DOHH2 (cell line): ENCODE data around the gene MGAT5.

Experiments used
- H3F3A ChIP-seq: fragments of 200-600 bp; sonication (generic), shearing (Covaris generic); 2 replicates; pipeline ENCODE4 v1.6.0; 2016; ENCODE audit warnings: antibody characterized with exemption, mild to moderate bottlenecking; ENCODE audit not compliant: control insufficient read depth, insufficient read depth
- H3K27ac ChIP-seq: fragments of 200-600 bp; sonication (generic); 2 replicates; pipeline ENCODE4 v1.5.1; 2014; ENCODE audit warnings: low read depth, mild to moderate bottlenecking, low read length, moderate library complexity
- H3K27me3 ChIP-seq: fragments of 200-600 bp; sonication (generic); 2 replicates; pipeline ENCODE4 v1.6.1; 2014; ENCODE audit warnings: mild to moderate bottlenecking, low read length, mixed read lengths; ENCODE audit not compliant: control insufficient read depth
- H3K36me3 ChIP-seq: fragments of 200-600 bp; sonication (generic); 2 replicates; pipeline ENCODE4 v1.6.1; 2014; ENCODE audit warnings: mild to moderate bottlenecking, low read length, moderate library complexity, mixed read lengths; ENCODE audit not compliant: control insufficient read depth
- H3K4me1 ChIP-seq: fragments of 200-600 bp; sonication (generic); 2 replicates; pipeline ENCODE4 v1.6.1; 2014; ENCODE audit warnings: mild to moderate bottlenecking, low read length, mixed read lengths; ENCODE audit not compliant: control insufficient read depth
- H3K4me2 ChIP-seq: fragments of 200-600 bp; sonication (generic); 2 replicates; pipeline ENCODE4 v1.6.0; 2014; ENCODE audit warnings: mild to moderate bottlenecking, low read length, moderate library complexity
- H3K4me3 ChIP-seq: fragments of 200-600 bp; sonication (generic); 2 replicates; pipeline ENCODE4 v1.5.1; 2014; ENCODE audit warnings: mild to moderate bottlenecking, low read length, mixed read lengths
- H3K79me2 ChIP-seq: fragments of 200-600 bp; sonication (generic); 2 replicates; pipeline ENCODE4 v1.6.1; 2014; ENCODE audit warnings: mild to moderate bottlenecking, low read length, mixed read lengths; ENCODE audit not compliant: control insufficient read depth
- H3K9me2 ChIP-seq: fragments of 200-600 bp; sonication (generic); replicated peaks from 2 replicates; pipeline ENCODE4 v1.6.1; 2014; ENCODE audit warnings: mild to moderate bottlenecking, low read length, mixed read lengths; ENCODE audit not compliant: control insufficient read depth
- H3K9me3 ChIP-seq: fragments of 200-600 bp; sonication (generic); 2 replicates; pipeline ENCODE4 v1.6.1; 2014; ENCODE audit warnings: antibody characterized with exemption, low read length, mixed read lengths; ENCODE audit not compliant: control insufficient read depth, insufficient read depth
- H4K20me1 ChIP-seq: fragments of 200-600 bp; sonication (generic); 2 replicates; pipeline ENCODE4 v1.6.0; 2014; ENCODE audit warnings: low read depth, mild to moderate bottlenecking, antibody characterized with exemption, low read length, moderate library complexity; ENCODE audit not compliant: control insufficient read depth, insufficient read depth
- CTCF ChIP-seq: fragments of 200-600 bp; sonication (generic); IDR thresholded peaks from one replicate; pipeline ENCODE4 v1.5.1; 2014; ENCODE audit warnings: antibody characterized with exemption, mild to moderate bottlenecking, low read depth, low read length; ENCODE audit not compliant: poor library complexity, severe bottlenecking
- EZH2phosphoT487 ChIP-seq: fragments of 200-600 bp; sonication (generic); IDR thresholded peaks from 2 replicates; pipeline ENCODE4 v1.6.1; 2017; ENCODE audit warnings: borderline replicate concordance, mild to moderate bottlenecking, antibody characterized with exemption, low read length, moderate library complexity, mixed read lengths

Gene MGAT5

DNA sequence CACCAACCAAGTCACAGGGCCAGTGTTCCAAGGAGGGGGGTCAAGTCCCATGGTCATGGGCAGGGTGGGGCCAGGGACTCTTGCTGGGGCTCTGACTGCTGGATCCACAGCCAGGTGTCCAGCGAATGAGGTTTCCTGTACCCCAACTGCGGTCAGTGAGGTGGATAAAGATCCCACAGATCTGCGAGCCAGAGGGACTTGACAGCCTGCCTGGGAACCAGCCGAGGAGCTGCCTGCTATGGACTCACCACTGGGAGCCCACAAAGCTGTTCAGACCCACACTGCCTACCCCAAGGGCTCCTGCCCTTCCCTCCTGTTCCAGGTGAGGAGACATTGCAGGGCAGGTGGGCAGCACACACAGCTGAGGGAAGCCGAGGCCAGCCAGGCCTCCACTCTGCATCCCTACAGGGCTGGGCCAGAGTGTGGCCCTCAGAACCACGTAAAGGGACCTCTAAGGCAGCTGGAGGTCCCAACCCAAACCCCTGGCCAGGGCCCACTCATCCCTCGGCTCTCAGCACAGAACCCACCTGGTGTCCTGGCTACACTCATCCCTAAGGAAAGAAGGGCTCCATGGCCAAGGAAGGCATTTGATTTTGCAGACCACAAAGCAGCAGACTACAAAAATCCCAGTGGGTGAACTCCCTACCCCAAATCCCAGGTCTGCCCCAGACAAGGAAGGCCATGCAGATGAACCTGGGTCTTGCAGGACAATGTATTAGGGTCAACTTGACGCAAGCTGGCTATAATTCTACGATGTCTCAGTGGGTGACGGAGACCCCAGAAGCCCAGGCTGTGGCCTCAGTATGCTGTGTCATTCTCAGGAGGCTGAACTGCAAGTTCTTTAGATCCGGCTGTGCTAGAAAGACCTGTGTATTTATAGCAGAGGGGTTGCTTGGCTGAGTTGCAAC is 209.2 kb downstream of the MGAT5 start:
- no peak overlapping the region for H3K4me2 ChIP-seq
- no peaks in the 10 kb centered on the region for H3F3A ChIP-seq
- H3K4me1 ChIP-seq: no peaks in the 10 kb centered on the region
- H3K9me3 ChIP-seq: no peaks in the 10 kb centered on the region
- no peaks in the 10 kb centered on the region for H3K36me3 ChIP-seq
- H3K9me2 ChIP-seq: no peaks in the 10 kb centered on the region
- TF ChIP-seq EZH2phosphoT487 (no peak), CTCF (no peak)
- no peaks in the 10 kb centered on the region for H3K27me3 ChIP-seq
- H3K27ac ChIP-seq: no peak overlapping the region
- H4K20me1 ChIP-seq: no peaks in the 10 kb centered on the region
- H3K4me3 ChIP-seq: no peak overlapping the region
- no peaks in the 10 kb centered on the region for H3K79me2 ChIP-seq

DNA sequence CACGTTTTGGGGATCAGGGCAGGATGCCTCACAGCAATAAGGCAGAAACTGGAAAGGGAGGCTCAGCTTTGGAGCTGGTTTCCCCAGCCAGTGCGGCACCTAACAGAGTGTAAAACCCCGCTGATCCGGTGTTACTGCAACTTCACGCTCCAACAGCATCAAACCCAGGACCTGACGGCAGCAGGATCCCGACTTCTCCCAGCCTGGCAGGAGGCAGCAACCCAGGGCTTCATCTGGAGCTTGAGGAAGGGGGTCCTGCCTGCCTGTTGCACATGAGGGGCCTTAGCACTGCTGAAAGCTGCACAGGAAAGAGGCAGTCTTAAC is 209.8 kb downstream of the MGAT5 start:
- Histone ChIP-seq H3K36me3 (no peaks in the 10 kb centered on the region), H3K4me2 (no peak overlapping the region), H3K9me2 (no peaks in the 10 kb centered on the region), H3K27me3 (no peaks in the 10 kb centered on the region), H3K27ac (no peak overlapping the region), H3F3A (no peaks in the 10 kb centered on the region), H3K4me1 (no peaks in the 10 kb centered on the region), H3K9me3 (no peaks in the 10 kb centered on the region), H3K4me3 (no peak overlapping the region), H3K79me2 (no peaks in the 10 kb centered on the region), H4K20me1 (no peaks in the 10 kb centered on the region)
- TF ChIP-seq EZH2phosphoT487: no peak
- TF ChIP-seq CTCF: no peak

GRCh38 chr2:134465228-134466105 is 211.6 kb downstream of the MGAT5 start:
- no peaks in the 10 kb centered on the region for H3K4me1 ChIP-seq
- no peaks in the 10 kb centered on the region for H3K27me3 ChIP-seq
- no peaks in the 10 kb centered on the region for H3K36me3 ChIP-seq
- H3K4me3 ChIP-seq: no peak overlapping the region
- no peaks in the 10 kb centered on the region for H4K20me1 ChIP-seq
- H3K79me2 ChIP-seq: no peaks in the 10 kb centered on the region
- H3K27ac ChIP-seq: no peak overlapping the region
- no peaks in the 10 kb centered on the region for H3K9me3 ChIP-seq
- no peaks in the 10 kb centered on the region for H3F3A ChIP-seq
- TF ChIP-seq EZH2phosphoT487: no peak
- no peak for TF ChIP-seq CTCF
- no peak overlapping the region for H3K4me2 ChIP-seq
- H3K9me2 ChIP-seq: no peaks in the 10 kb centered on the region
